ENCODE results near the gene DLX4.

Gene DLX4, protein sequence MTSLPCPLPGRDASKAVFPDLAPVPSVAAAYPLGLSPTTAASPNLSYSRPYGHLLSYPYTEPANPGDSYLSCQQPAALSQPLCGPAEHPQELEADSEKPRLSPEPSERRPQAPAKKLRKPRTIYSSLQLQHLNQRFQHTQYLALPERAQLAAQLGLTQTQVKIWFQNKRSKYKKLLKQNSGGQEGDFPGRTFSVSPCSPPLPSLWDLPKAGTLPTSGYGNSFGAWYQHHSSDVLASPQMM

GRCh38 chr17:49969134-49969759 lies at the start of gene DLX4:
Gene DLX4 (plus strand): TSS chr17:49969190. CDS start chr17:49969469, 279 bp downstream.
- FAIRE-seq (peak; percentile 39), DNase-seq (ENCODE audit: insufficient read length, low spot score) (no peak)

GRCh38 chr17:49920030-49920769 lies 48.8 kb upstream of the DLX4 start:
- FAIRE-seq (no peak), DNase-seq (ENCODE audit: insufficient read length, low spot score) (no peak)

DNA sequence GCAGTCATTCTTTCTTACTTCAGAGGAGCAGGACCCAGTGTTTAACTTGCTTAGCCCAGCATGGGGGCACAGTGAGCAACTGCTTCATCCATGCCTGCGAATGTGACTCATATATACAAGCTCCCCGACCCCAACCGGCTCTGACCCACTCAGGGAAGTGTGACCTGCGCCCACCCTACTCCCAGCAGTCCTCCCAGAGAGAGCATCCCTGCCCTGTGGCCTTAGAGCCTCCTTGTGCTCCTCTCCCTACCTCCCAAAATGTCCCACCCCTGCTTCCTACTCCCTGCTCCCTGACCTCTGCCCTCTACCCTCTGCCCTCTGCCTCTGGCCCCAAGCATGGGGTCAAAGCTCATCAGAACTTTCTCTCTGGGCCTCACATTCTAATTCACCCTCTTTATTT lies 46.9 kb upstream of the DLX4 start:
- DNase-seq (ENCODE audit: insufficient read length, low spot score): no peak
- FAIRE-seq: no peak

GRCh38 chr17:49924116-49924515 lies 44.9 kb upstream of the DLX4 start:
- FAIRE-seq (no peak), DNase-seq (ENCODE audit: insufficient read length, low spot score) (no peak)

DNA sequence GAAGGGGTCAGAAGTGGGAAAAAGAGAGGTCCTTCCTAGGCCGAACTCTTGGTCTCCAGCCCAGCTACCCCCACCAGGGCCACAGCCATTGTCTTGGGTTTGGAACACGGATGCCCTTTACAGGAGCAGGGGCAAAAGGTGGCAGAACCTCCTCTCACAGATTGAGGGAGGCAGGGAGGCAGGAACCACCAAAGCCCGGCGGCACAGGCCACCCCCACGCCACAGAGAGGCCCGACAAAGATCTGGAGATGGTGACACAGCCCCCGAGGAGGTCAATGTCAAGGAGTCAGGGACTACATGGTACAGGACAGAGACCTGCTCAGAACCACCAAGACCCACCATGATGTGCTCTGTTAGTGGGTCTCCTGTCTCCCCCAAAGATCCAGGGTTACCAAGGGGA lies 44.4 kb upstream of the DLX4 start:
- DNase-seq (ENCODE audit: insufficient read length, low spot score): no peak
- FAIRE-seq: no peak

- DNase-seq (ENCODE audit: insufficient read length, low spot score) (no peak), FAIRE-seq (no peak)
Measured at GRCh38 chr17:49925921-49926320, 43.1 kb upstream of the DLX4 start.

GRCh38 chr17:49926886-49927285 lies 42.1 kb upstream of the DLX4 start:
- FAIRE-seq (no peak), DNase-seq (ENCODE audit: insufficient read length, low spot score) (no peak)

DNA sequence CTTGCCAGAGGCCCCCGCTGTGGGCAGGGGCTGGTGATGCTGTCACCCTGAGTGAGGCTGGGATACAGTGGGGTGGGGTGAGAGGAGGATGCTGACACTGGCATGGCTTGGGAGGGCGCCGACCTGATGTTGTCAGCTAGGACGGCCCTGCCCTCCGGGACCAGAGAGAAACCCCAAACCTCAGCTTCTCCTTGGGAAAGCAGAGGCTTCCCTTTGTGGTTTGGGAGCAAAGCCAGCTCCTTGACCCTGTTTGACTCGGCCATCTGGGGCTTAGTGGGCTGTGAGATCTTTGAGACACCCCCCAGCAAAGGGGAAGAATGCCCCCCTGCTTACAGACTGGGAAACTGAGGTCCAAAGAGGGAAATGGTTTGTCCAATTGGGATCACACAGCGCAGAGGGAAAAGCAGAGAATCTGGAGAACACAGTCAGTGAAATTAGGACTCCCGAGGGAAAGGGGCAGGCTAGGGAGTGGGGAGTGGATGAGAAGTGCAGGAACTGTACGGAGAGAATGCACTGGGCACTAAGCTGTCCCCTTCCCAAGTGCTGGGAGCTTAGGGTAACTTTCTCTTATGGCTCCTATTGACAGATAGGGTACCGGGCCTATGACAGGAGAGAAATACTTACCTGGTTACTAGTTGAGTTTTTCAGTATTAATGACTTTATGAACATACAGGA lies 40.7 kb upstream of the DLX4 start:
- no peak for FAIRE-seq
- DNase-seq (ENCODE audit: insufficient read length, low spot score): no peak

DNA sequence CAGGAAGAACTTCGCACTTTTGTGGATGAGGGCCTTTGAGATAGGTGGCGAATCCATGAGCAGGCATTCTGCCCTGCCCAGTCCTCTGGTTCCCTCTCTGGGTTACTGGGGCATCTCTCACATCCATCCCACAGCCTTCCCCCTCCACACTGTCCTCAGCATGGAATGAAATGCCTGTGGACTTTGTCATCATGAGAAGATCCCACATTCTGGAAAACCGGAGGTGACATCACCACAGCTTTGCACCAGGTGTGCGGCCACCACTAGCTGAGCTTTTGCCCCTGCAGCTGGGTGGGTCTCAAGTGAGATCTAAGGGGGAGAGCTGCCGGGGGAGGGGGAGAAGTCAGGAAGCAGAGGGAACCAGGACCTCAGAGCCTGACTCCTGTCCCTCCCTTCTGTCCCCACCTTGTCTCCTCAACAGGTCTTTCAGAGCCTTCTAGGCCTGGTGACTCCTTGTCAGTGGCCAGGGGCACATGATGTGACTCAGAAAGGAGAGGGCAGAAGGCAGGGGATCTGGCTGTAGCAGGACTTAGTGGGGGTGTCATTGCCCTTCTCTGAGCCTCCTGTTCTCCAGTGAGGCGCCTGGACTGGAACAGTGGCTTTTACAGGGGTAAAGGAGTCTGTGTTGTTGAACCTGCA lies 40.0 kb upstream of the DLX4 start:
- no peak for DNase-seq (ENCODE audit: insufficient read length, low spot score)
- FAIRE-seq: no peak

DNA sequence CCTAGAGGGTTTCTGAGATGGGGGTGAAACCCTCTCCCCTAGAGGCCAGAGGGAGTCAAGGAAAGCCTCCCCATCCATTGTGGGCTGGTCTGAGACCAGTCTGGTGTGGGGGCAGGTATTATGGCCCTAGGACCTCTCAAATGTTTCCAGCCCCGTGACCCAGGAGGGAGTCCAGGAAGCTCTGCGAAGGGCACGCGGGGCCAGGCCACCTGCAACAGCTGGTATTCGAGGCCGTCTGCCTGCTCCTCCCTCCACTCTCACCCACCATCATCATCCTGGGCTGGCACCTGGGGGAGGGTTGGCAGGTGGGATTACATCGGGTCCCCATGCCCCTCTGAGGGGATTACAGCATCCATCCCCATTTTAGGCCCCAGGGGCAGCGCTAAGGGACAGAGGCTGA lies 38.1 kb upstream of the DLX4 start:
- no peak for DNase-seq (ENCODE audit: insufficient read length, low spot score)
- FAIRE-seq: no peak

DNA sequence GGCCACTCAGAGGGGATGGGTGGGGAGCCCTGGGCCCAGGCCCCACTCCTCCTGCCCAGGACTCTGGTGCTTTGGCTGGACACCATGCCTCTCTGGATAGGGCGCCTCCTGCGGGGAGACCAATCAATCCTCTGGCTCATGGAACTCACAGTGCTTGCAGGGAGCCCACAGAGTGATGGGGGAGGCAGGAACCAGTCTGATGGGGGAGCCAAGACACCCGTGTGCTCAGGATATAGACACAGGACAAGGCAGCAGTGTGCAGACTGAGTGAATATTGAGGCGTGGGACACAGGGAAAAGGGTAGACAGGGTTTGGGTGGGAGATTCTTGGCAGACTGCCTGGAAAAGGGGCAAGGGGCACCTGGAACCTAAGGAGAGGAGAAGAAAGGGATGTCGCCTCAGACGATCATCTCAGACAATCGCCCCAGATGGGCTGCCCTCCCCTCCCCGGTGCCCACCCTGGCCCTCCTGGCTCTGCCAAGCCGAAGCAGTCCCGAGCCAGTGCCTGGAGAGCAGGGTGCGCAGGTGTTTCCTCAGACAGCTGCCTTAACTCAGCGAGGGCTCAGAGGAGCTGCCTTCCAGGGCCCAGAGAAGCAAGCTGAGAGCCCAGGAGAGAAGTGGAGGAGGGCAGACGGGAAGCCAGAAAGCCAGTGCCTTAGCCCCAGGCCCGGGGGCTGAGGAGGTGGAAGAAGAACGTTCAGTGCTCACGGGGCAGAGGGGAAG lies 37.4 kb upstream of the DLX4 start:
- FAIRE-seq: no peak
- DNase-seq (ENCODE audit: insufficient read length, low spot score): no peak

GRCh38 chr17:49932138-49932723 lies 36.8 kb upstream of the DLX4 start:
- FAIRE-seq: no peak

DNA sequence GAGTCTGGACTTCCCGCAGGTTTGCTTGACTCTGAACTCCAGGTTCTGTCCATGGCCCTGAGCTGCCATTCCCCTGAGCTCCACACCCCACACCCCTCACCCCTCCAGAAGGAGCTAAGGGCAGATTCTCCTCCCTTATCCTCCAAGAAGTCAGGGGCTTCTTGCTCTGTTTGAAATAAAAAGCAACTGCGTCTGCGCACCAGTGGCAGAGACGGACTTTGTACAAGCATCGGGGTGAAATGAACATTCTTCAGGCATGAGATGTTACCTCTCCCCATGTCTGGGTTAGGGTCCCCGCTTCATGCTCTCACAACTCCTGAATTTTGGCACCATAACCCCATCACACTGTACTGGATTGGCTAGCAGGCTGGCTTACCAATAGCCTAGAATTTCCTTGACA lies 36.1 kb upstream of the DLX4 start:
- DNase-seq (ENCODE audit: insufficient read length, low spot score) (no peak), FAIRE-seq (no peak)

More at GRCh38 chr17:49932138-49932723, 36.8 kb upstream of the DLX4 start:
- no peak for DNase-seq (ENCODE audit: insufficient read length, low spot score)

DNA sequence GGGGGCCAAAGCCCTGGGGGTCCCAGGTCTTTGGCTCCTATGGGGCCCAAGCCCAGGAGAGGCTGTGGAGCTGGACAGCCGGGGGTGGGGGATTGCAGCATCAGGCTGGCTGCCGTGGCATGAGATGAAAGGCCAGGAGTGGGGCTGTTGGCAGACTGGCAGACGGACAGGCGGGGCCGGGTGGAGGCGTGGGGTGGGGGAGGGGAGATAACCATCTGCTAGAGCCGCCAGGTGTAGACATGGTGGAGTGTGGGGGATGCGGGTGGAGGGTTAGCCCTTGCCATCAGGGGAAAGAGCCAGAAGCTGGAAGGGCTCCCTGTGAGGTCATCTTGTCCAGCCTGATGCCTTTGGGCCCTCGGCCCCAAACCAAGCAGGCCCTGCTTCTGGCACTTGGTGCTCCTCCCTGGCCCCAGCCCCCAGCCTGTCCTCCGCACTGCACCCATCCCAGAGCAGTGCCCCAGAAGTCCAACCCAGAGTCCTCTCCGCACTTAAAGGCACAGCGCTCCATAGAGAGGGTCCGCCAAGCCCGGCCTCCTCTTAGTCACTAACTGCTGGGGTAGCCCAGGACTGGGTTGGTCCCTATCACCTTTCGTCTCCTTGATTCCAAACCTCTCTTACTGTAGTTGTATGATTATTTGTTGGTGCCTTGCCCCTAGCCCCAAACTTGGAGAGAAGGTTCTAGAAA lies 33.3 kb upstream of the DLX4 start:
- FAIRE-seq (no peak), DNase-seq (ENCODE audit: insufficient read length, low spot score) (no peak)

DNA sequence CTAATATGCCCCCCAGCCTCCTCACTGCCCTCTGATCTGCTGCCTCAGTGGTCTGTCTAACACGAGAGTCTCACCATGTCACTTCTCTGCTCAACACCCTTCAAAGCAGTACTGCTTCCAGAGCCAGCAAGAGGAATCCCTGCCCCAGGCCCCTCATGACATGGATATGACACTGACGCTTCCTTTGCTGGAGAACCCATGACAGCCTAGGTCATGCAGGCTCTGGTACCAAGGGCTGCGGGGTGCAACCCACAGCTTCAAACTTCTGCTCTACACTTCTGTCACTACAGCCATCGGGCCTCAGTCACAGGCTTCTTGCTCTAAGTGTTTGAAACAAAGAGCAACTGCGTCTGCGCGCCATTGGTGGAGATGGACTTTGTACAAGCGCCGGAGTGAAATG lies 32.6 kb upstream of the DLX4 start:
- DNase-seq (ENCODE audit: insufficient read length, low spot score) (no peak), FAIRE-seq (no peak)

- no peak for DNase-seq (ENCODE audit: insufficient read length, low spot score)
Measured at GRCh38 chr17:49939318-49939717, 29.7 kb upstream of the DLX4 start.

GRCh38 chr17:49941427-49941826 lies 27.6 kb upstream of the DLX4 start:
- FAIRE-seq (no peak), DNase-seq (ENCODE audit: insufficient read length, low spot score) (no peak)

More at GRCh38 chr17:49939318-49939717, 29.7 kb upstream of the DLX4 start:
- FAIRE-seq: no peak

GRCh38 chr17:49942947-49943346 lies 26.0 kb upstream of the DLX4 start:
- no peak for DNase-seq (ENCODE audit: insufficient read length, low spot score)
- no peak for FAIRE-seq

GRCh38 chr17:49944273-49944870 lies 24.6 kb upstream of the DLX4 start:
- no peak for DNase-seq (ENCODE audit: insufficient read length, low spot score)

More at GRCh38 chr17:49944273-49944870, 24.6 kb upstream of the DLX4 start:
- FAIRE-seq: no peak
